RWPE2 (cell line): ENCODE results near the gene ADCY1.

Source experiments
- ATAC-seq: fragments of 200-7000 bp; cut with Tn5 transposase; 3 replicates; pipeline ENCODE4 v1.9.1; 2021; ENCODE audit warnings: low read depth
- DNase-seq: peaks from one replicate; pipeline ENCODE4 v3.0.0-alpha.2; 2020; ENCODE audit warnings: low spot score
- H3K27ac ChIP-seq: fragments of 450-650 bp; 2 replicates; pipeline ENCODE4 v1.5.1; 2017; ENCODE audit warnings: mild to moderate bottlenecking; ENCODE audit not compliant: poor library complexity, severe bottlenecking
- H3K27me3 ChIP-seq: fragments of 250-450 bp; sonication (Bioruptor Pico); 2 replicates; pipeline ENCODE4 v1.5.1; 2021; ENCODE audit warnings: mild to moderate bottlenecking, moderate library complexity; ENCODE audit not compliant: insufficient read depth, poor library complexity, severe bottlenecking
- H3K36me3 ChIP-seq: fragments of 250-450 bp; sonication (Bioruptor Pico); 2 replicates; pipeline ENCODE4 v1.5.1; 2020; ENCODE audit warnings: low read depth, mild to moderate bottlenecking, moderate library complexity
- H3K4me1 ChIP-seq: fragments of 250-450 bp; sonication (Bioruptor Pico); 2 replicates; pipeline ENCODE4 v1.5.1; 2021; ENCODE audit warnings: mild to moderate bottlenecking, moderate library complexity; ENCODE audit not compliant: insufficient read depth, poor library complexity, severe bottlenecking
- H3K4me3 ChIP-seq: fragments of 250-450 bp; sonication (Bioruptor Pico); 2 replicates; pipeline ENCODE4 v1.5.1; 2021; ENCODE audit warnings: mild to moderate bottlenecking, moderate library complexity; ENCODE audit not compliant: severe bottlenecking
- H3K9me3 ChIP-seq: fragments of 250-450 bp; sonication (Bioruptor Pico); 2 replicates; pipeline ENCODE4 v1.5.1; 2021; ENCODE audit warnings: mild to moderate bottlenecking, moderate library complexity; ENCODE audit not compliant: severe bottlenecking
- TF ChIP-seq, protein P1 (sequence below): fragments of 450-650 bp; IDR thresholded peaks from one replicate; pipeline ENCODE4 v1.5.1; 2017; ENCODE audit warnings: mild to moderate bottlenecking, moderate library complexity; ENCODE audit not compliant: poor library complexity, severe bottlenecking

The ADCY1 gene

DNA sequence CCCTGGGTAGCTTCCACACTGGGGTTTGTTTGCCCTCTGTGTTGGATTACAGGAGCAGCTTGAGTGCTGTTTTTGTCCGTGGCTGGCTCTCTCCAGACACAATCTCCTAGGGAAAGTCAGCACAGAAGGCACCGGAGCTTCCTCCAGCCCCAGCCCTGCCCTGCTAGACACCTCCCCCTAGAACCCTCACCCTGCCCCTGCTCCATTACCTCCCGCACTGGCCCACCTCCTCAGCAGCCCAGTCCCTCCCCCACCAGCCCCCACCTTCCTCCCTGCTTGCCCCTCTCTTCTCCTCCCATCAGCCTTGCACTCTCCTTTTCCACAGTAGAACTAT, 130.5 kb downstream of the ADCY1 start:
- DNase-seq: no peak
- no peaks in the 10 kb centered on the region for H3K9me3 ChIP-seq

DNA sequence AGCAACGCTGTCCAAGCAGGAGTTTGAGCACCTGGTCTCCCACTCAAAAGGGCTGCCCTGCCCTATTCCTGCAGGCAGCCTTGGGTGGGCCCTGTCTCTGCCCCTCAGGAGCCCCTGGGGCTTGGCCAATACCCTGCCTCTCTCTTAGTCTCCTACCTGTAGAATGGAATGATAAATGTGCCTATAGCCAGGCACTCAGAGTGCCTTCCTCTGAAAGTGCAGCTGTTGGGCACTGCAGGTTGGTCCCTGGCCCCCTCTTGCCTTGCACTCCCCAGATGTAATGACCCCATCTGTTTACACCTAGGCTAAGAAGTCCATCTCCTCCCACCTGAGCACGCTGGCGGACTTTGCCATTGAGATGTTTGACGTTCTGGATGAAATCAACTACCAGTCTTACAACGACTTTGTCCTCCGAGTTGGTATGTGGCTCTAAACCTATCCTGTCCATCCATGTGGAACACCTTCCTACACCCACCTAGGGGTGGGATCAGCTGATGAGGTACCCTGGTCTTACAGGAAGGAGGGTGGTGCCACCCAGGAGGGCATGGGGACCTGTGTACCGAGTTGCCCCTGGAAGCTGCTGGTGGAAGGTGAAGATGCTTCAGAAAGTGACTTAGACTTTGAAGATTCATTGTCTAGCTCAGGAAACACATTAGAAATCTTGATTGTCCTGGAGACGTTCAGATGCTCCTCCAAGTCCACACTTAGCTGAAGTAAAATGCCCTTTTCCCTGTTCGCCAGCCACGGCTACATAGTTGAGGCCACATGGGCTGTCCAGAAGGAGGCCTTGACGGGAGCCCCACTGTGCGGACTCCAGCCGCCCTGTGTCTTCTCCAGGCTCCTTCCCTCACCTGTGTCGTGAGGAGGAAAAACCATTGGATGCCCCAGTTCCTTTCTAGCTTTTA, 134.1 kb downstream of the ADCY1 start:
- no peak overlapping the region for H3K27ac ChIP-seq
- H3K27me3 ChIP-seq: peaks cover 16% of the 10 kb centered on the region
- H3K4me3 ChIP-seq: no peak overlapping the region
- TF ChIP-seq, protein P1, sequence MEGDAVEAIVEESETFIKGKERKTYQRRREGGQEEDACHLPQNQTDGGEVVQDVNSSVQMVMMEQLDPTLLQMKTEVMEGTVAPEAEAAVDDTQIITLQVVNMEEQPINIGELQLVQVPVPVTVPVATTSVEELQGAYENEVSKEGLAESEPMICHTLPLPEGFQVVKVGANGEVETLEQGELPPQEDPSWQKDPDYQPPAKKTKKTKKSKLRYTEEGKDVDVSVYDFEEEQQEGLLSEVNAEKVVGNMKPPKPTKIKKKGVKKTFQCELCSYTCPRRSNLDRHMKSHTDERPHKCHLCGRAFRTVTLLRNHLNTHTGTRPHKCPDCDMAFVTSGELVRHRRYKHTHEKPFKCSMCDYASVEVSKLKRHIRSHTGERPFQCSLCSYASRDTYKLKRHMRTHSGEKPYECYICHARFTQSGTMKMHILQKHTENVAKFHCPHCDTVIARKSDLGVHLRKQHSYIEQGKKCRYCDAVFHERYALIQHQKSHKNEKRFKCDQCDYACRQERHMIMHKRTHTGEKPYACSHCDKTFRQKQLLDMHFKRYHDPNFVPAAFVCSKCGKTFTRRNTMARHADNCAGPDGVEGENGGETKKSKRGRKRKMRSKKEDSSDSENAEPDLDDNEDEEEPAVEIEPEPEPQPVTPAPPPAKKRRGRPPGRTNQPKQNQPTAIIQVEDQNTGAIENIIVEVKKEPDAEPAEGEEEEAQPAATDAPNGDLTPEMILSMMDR: no peak
- DNase-seq (no peak), ATAC-seq (no peak; the same call in 2 of the 3 replicates)
- no peaks in the 10 kb centered on the region for H3K4me1 ChIP-seq
- no peaks in the 10 kb centered on the region for H3K36me3 ChIP-seq
- H3K9me3 ChIP-seq: no peaks in the 10 kb centered on the region

More for the DNA sequence above, 130.5 kb downstream of the ADCY1 start:
- no peak overlapping the region for H3K27ac ChIP-seq
- H3K4me1 ChIP-seq: no peaks in the 10 kb centered on the region
- no peak for ATAC-seq
- peaks cover 22% of the 10 kb centered on the region for H3K27me3 ChIP-seq
- H3K4me3 ChIP-seq: no peak overlapping the region
- TF ChIP-seq, protein P1: no peak
- H3K36me3 ChIP-seq: no peaks in the 10 kb centered on the region

DNA sequence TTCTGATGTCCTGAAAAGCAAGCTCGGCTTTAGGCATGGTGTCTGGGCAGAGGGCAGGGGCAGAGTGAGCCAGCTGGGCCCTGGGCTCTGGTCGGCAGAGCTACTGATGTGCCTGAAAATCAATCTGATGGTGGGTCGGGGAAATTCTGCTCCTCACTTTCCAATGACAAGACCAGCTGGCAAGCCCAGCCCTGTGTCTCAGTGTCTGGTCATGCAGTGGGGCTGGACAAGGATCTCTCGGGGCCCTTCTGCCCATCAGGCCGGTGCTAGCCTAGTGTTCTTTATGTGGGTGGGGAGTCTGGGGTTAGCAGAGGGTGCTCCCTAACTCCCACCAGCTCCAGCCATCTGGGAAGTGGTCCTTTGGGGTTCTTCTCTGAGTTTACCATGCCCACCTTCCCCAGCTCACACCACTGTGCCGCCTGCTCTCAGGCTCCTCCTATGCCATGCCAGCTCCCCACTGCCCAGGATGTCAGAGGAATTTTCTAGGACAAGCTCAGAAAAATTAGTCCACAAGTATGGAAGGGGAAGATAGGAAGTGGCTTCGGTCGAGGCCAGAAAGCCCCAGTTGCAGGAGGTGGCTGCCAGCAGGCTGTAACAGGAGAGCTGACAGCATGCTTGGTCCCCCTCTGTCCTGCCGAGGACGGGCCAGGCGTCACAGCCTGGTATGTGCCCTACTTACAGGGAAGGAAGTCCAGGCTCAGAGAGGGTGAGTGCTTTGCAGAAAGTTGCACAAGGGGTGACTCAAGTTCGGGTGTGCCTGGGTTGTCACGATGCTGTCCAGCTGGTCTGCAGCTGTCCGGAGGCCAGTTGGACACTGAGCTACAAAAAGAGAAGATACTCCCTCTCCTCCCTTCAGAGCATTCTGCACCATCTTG, 135.2 kb downstream of the ADCY1 start:
- Histone ChIP-seq H3K9me3 (no peaks in the 10 kb centered on the region), H3K27ac (no peak overlapping the region), H3K4me1 (no peaks in the 10 kb centered on the region), H3K4me3 (no peak overlapping the region), H3K27me3 (peaks cover 16% of the 10 kb centered on the region), H3K36me3 (no peaks in the 10 kb centered on the region)
- TF ChIP-seq, protein P1: no peak
- DNase-seq (no peak), ATAC-seq (no peak)

DNA sequence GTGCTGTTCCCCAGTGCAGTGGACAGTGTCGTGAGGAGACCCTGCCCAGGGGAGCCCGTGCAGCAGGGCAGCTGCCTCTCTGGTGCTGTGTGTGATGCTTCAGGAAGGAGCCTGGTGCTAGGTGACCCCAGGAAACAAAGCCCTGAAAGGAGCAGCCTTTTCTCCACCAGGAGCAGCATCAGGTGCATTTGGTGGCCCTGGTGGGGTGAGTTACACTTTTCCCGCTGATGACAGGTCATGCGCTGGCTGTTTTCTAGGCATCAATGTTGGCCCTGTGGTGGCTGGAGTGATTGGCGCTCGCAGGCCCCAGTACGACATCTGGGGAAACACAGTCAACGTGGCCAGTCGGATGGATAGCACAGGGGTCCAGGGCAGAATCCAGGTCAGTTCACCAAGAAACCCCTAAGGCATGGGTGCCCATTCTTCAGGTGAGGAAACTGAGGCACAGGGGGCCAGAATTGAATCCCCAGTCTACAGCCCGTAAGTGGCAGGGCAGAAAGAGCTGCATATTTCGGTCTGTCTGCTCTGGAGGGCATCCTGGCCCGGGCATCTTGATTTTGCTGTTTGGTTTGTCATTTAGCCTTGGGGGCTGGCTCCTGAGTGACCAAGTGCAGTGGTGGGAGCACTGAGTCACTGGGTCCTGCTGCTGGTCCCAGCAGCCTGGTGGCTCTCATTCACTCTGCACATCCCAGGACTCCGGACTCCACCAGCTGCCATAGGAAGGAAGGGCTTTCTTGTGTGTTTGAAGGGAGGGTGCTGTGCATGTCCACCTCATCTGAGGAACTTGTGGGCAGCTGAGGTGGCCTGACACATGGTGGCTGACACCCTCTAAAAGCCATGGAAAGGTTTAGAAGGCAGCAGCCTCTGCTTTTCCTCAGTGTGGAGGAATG, 136.3 kb downstream of the ADCY1 start:
- ATAC-seq (no peak), DNase-seq (no peak)
- Histone ChIP-seq H3K27me3 (peaks cover 11% of the 10 kb centered on the region), H3K4me3 (no peak overlapping the region), H3K4me1 (no peaks in the 10 kb centered on the region), H3K27ac (no peak overlapping the region), H3K36me3 (no peaks in the 10 kb centered on the region), H3K9me3 (no peaks in the 10 kb centered on the region)
- TF ChIP-seq, protein P1: no peak
